NCI-H128 (cell line): ENCODE data around the gene CFL2.

Source experiments
- DNase-seq: peaks from one replicate; lab custom pipeline; 2025; ENCODE audit not compliant: unreplicated experiment; lab: John Stamatoyannopoulos, UW

CFL2 gene

DNA sequence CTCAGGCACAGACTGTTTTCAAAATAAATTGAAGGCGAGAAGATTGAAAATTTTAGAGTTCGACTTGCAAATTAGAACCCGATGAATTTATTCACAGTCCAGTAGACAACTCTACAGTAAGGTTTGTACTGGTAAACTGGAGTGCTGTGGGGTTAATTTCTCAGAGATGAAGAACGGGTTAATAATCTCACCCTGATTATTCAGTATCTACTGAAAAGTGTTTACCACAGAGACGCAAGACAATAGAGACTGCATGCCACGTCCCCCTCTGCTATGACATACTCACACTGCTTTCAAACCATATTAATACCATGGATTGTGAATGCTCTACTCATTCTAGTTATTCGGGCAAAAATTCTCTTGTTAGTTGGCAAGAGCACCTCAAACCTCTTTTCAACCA is 36.1 kb downstream of the CFL2 start:
- DNase-seq, result no peak

GRCh38 chr14:34676516-34677211 is 37.7 kb downstream of the CFL2 start:
- no peak for DNase-seq

DNA sequence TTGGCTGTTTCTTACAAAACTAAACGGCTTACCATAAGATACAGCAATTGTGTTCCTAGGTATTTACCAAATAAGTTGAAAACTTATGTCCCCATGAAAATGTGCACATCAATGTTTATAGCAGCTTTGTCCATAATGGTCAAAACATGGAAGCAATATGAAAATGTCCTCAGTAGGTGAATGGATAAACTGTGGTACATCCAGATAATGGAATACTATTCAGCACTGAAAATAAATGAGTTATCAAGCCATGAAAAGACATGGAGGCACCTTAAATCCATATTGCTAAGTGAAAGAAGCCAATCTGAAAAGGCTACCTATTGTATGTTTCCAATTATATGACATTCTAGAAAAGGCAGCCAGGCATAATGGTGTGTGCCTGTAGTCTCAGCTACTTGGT is 40.7 kb downstream of the CFL2 start:
- no peak for DNase-seq

- no peak for DNase-seq
These were observed 42.7 kb downstream of the CFL2 start for GRCh38 chr14:34671716-34672115.

GRCh38 chr14:34668111-34668510 is 46.3 kb downstream of the CFL2 start:
- DNase-seq, result no peak

DNA sequence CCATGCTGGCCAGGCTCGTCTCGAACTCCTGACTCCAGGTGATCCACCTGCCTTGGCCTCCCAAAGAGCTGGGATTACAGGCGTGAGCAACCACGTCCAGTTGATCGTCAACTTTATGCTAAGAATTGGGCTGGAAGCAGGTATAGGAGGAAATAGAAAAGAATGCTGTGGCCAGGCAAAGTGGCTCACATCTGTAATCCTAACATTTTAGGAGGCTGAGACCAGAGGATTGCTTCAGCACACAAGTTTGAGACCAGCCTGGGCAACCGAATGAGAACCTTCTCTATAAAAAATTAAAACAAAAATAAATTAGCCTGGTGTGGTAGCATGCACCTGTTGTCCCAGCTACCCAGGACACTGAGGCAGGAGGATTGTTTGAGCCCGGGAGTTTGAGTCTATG is 47.4 kb downstream of the CFL2 start:
- no peak for DNase-seq

DNA sequence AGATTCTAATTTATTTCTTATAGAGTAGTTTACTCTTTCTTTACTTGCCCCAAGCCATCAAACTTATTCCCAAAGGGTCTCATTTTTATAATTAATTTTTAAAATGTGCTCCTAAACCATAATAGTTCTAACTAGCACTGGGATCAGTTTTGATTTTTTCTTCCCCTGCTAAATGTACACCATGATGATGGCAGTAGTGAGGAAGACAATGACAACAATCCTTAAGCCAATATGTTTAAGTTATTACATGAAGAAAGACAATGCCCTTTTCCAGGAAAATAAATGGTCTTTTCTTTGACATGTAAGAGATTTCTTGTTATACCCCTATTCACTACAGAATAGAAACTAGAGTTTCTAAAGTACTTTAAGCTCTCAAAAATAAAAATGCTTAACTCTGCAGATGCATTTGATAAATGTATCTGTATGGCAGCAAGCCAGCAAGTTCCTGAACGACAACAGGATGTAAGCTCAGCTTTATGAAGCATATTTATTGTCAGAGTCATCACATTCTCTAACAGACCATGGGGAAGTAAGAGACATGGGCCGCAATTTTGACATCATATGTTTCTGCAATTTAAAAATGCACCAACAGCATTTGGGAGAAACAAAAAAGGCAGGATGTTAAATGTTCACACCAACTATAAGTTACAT is 48.5 kb downstream of the CFL2 start:
- DNase-seq, result no peak

GRCh38 chr14:34662561-34663088 is 51.8 kb downstream of the CFL2 start:
- DNase-seq, result no peak

DNA sequence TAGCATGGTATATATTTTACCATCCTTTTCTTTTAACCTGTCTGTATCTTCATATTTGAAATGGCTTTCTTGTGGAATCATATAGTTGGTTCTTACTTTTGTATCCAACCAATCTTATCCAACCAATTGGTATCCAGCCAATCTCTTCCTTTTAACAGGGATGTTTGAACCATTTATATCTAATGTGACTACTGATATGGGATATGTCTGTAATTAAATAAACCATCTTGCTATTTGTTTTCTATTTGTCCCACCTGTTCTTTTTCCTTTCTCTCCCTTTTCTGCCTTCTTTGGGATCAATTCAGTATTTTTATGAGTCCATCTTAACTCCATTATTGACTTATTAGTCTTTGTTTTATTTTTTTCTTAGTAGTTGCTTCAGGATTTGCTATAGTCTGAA is 53.6 kb downstream of the CFL2 start:
- DNase-seq, result no peak
